ENCODE results near the gene PRKACA.

The PRKACA gene

GRCh38 chr19:14117668-14118164, at the start of gene PRKACA:
TSS of gene PRKACA (minus strand) at chr19:14117762. CDS start at chr19:14117547, 215 bp downstream.
- DNase-seq, result peak; percentile 98

DNA sequence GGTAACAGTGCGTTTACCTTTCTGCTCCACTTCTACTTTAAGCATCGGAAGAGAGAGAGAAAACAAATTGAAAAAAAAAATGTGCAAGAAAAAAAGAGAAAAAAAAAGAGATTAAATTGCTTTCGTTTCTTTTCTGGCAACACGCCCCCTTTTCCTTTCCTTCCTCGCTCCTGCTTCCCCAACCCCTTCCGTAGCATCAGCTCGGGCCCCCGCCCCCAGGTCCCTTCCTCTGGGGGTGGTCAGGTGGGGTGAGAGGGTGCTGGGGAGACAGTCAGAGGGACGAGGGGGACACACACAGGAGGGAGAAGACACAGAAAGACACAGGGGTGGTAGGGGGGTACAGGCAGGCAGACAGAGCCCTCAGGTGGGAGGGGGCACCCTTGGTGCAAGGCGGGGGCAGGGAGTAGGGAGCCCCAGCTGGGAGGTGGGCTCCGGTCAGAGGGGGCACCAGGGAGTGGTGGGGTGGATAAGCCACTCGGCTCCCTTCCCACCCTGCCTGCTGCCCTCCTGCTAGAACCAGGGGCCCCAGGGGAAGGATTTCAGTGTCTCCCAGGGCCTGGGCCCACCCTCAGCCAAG, 49.5 kb upstream of the PRKACA start:
- peak; percentile 30 for DNase-seq

- DNase-seq, result peak; percentile 36
These were observed 48.6 kb upstream of the PRKACA start for GRCh38 chr19:14165990-14166830.

DNA sequence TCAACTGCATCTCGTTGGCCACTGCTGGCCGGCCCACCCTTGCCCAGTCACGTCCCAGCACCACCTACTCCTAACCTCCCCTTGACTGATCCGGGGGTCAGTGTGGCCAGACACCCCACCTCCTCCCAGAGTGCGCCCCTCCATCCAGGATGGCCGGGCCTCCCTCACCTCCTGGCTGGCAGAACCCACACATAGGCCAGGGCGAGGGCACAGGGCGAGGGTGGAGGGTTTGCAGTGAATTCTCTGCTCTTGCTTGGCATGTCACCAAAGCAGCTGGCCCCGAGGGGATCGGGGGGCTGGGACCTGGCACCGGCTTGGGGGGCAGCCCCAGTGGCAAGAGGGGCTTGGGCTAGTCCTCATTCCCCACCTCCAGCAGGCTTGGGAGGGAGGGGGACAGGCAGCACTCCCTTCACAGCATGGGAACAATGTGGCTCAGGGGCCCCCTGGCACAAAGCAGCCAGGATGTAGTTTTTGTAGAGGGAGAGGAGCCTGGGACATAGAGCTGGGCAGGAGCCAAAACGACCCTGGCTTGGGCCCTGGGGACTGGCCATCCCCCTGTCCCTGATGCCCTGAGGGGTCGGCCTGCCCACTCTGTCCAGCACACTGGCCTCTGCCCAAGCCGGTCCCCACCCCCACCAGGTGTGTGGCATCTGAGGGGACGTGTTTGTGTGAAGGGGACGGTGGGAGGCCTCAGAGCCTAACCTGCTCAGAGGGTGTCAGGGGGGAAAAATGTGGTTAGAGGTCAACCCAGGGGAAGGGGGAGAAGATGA, 47.3 kb upstream of the PRKACA start:
- DNase-seq, result no peak

- no peak for DNase-seq
These were observed 46.5 kb upstream of the PRKACA start for GRCh38 chr19:14164082-14164481.

DNA sequence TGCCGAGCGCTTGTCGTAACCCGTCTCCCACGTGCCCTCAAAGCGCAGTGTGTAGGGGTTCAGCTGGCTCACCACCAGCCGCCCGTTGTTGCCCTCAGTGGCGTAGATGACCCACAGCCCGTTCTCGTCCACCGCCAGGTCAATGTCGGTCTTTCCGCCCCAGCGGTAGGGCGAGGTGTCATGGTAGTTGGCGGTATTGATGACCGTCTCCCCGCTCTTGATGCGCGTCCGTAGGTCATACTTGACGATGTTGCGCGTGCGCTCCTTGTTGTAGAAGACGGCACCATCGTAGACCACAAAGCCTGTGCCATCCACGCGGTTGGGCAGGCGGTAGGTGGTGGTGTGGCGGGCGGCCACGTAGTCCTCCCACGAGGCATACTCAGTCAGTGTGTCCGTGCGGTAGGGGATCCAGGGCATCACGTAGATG, 45.3 kb upstream of the PRKACA start:
- DNase-seq, result no peak

DNA sequence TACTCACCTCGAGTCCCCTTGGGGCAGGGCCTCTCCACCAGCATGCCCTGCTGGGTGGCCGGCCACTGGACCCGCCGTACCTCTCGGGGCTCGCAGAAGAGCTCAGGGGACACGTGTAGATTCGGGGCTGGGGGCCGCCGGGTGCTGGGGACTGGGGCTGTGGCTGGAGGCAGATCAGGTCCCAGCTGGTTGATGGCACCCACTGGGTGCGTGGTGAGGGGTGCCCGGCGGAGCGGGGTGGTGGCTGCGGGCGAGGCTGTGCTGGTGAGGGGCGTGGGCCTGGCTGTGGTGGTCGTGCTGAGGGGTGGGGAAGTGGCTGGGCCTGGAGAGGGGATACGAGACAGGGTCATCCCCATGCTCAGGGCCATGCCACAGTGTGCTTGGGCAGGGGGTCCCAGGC, 43.7 kb upstream of the PRKACA start:
- DNase-seq, result no peak

DNA sequence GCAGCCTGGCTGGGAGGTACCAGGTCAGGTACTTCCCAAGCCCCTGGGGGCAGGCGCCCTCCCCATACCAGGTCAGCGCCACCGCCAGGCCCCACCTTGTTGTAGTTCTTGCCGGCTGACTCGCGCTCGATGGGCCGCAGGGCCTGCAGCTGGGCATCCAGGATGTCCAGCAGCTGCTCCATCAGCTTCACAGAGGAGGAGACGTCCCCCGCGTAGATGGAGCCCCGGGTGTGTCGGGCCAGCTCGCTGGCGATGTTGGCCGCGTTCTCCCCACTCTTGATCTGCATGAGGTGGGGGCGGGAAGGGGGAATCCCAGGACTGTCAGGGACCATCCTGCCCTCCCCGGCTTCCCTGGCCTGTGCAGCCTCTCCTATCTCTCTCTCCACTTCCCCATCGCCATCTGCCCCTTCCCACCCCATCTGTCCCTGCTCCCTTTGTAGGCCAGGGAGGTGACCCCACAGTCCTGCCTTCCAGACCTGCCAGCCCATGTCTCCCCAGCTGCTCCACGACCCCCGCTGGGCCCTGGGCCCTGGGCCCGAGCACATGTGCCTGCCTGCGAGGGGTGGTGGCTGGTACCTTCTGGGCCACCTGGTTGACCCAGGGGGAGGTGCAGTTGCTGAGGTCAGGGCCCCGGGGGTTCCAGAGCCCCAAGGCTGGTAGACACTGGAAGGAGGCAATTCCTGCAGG, 42.6 kb upstream of the PRKACA start:
- DNase-seq, result no peak

- no peak for DNase-seq
These were observed 41.5 kb upstream of the PRKACA start for GRCh38 chr19:14159059-14159458.

DNA sequence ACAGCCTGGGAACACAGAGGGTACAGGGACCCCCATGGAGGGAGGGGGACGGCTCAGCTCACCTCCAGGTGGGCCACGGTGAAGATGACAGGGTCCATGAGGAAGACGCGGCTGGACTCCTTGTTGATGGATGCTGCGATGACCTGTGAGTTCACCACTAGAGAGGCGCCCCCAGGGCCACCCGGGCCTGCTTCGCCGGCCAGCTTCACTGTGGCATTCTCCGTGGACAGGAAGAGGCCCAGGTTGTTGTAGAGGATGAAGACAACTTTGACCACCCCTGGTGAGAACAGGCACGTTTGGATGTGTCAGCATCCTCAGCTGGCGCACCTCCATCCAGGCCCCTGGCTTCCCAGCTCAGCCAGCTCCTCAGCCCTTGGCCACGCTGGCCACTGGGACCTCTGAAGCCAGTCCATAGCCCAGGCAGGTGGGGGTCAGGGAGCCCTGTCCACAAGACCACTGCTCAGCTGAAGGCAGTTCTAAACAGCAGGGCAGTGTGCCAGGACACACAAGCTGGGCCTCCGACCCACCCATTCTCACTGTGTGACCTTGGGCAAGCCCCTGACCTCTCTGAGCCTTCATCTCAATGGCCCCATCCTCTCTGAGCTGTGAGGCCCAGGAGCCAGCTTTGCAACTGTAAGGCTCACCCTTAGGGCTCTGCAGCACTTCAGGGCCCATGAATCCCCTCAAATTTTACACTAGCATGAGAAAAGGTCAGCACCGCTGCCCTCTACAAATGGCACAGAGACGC, 40.9 kb upstream of the PRKACA start:
- DNase-seq, result no peak

DNA sequence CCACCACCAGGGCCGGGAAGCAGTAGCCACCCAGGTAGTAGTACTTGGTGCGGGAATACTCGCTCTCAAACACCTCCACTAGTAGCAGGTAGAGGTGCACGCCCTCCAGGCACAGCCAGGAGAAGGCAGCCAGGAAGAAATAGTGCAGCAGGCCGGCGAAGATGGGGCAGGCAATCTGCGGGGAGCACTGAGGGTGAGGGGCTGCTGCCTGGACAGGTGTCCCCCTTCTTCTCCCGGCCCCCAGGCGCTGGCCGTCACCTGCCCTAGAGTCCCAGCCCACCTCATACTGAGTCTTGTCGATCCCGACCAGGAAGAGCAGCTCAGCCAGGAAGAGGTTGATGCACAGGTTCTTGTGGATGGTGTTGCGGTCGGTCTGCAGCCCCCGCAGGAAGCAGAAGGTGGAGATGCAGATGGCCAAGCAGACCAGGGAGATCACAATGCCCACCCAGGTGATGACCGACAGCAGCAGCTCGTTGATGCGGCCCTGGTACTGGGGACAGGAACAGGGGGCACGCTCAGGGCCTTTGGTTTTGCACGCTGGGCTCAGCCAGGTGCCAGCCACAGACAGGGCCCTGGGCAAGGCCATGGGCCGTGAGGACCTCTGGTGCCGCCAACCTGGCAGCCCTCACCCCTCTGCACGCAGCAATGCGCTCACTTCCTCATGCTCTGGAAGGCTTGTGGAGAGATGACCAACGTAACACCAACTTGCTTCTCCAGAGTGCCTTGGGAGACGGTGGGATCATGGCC, 39.6 kb upstream of the PRKACA start:
- DNase-seq, result no peak

DNA sequence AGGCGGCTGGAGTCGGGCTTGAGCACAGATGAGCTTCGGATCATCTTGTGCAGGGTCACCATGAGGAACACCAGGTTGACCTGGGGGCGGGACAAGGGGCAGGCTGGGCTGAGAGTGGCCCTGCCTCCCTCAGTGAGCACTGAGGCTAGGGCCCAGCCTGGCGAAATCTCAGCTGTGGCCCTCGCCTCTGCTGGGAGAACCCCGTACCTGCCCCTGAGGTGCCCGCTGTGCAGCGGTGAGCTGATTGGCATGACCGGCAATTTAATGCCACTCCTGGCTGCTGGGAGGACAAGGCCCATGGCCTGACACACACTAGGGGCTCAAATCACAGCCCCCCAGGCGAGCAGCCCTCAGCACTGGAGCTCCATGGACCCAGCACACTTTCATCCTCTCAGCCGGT, 38.6 kb upstream of the PRKACA start:
- DNase-seq, result no peak

- no peak for DNase-seq
These were observed 37.8 kb upstream of the PRKACA start for GRCh38 chr19:14155371-14155770.

- DNase-seq, result no peak
These were observed 35.2 kb upstream of the PRKACA start for GRCh38 chr19:14152713-14153112.

GRCh38 chr19:14150770-14151661, 33.5 kb upstream of the PRKACA start:
- DNase-seq, result no peak

GRCh38 chr19:14150041-14150769, 32.6 kb upstream of the PRKACA start:
- peak; percentile 29 for DNase-seq

DNA sequence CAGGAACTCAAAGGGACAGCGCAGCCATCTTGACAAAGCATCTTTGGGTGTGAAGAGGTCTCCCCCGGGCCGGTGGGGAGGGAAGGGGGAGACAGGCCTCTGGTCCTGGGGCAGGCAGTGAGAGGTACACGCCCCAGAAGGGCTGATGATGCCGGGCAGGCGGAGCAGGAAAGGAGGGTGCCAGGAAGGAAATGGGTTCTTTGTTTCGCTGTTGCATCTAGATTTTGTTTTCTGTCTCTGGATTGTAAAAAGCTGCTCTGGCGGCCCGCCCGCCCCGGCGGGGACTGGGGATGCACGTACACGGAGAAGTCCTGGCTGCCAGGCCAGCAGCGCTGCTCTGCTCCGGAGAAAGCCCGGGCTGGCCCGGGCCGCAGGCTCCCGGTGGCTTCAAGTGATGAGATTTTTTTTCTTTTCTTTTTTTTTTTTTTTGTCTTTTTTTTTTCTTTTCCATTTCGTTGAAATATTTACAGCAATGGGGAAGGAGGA, 32.0 kb upstream of the PRKACA start:
- peak; percentile 81 for DNase-seq

DNA sequence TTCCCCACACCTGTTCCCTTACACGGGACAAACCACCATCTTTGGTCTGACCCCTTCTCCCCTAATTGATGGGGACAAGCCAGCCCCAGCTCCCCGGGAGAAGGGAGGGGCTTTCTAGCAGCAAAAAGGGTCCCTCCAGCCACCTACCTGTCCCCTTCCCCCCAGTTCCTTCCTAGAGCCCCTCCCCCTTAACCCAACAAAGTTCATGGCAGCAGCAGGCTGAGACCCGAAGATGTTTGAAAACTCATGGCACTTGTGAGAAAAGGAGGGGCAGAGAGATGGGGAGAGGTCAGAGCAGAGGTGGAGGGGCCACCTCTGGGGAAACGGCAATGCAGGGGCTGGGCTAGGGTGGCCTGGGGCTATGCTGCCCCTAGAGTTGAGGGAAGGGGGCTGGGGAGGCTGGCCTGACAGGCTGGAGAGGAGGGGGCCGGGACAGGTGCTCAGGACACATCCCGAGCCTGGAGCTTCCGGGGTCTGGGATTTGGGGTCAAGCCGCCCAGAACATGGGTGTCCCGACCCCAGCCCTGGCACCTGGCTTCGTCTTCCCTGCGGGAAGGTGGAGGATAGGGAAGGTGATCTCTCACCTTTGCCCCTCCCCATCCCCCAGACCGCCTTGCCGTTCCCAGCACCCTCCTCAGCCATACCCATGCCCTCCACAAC, 31.3 kb upstream of the PRKACA start:
- DNase-seq, result no peak
